CD14-positive monocyte (primary cell): ENCODE results near the gene DNAJC7. TPM values are rescaled to one million over a fixed set of nuclear protein-coding genes. Genes with fewer than 3 reads are reported as not detected.

Experiments used
- DNase-seq, 3 donors: peaks; one replicate each; pipeline ENCODE4 v3.0.0-alpha.2; 2011 to 2022
- H2AFZ ChIP-seq: 2 replicates; pipeline ENCODE4 v1.6.0; 2012; ENCODE audit warnings: mild to moderate bottlenecking, low read depth, low read length, inconsistent platforms; ENCODE audit not compliant: insufficient read depth, poor library complexity, severe bottlenecking
- H3K27ac ChIP-seq, 2 donors: 1 replicate in 1 of 2; 2 replicates in 1 of 2; pipeline ENCODE4 v1.5.1; 2012 to 2013; ENCODE audit warnings: low read length in 2 of 2, control low read depth in 1 of 2, inconsistent platforms in 1 of 2, low read depth in 1 of 2, mild to moderate bottlenecking in 1 of 2
- H3K27me3 ChIP-seq, 2 donors: one replicate each; pipeline versions ENCODE4 v1.6.0 to v1.6.1; 2011 to 2013; ENCODE audit warnings: low read length in 2 of 2; ENCODE audit not compliant: control insufficient read depth in 2 of 2, insufficient read depth in 2 of 2
- H3K36me3 ChIP-seq, 2 donors: replicated peaks in 1 of 2; 1 replicate in 1 of 2; 2 replicates in 1 of 2; pipeline versions ENCODE4 v1.5.1 to v1.6.1; 2012 to 2013; ENCODE audit warnings: low read length in 2 of 2, control low read depth in 1 of 2, inconsistent platforms in 1 of 2, mild to moderate bottlenecking in 1 of 2; ENCODE audit not compliant: insufficient read depth in 2 of 2, control insufficient read depth in 1 of 2
- H3K4me1 ChIP-seq, 2 donors: 1 replicate in 1 of 2; 2 replicates in 1 of 2; pipeline versions ENCODE4 v1.5.1 to v1.6.1; 2012 to 2013; ENCODE audit warnings: low read length in 2 of 2, control low read depth in 1 of 2, inconsistent platforms in 1 of 2, mild to moderate bottlenecking in 1 of 2, moderate library complexity in 1 of 2; ENCODE audit not compliant: insufficient read depth in 2 of 2, control insufficient read depth in 1 of 2
- H3K4me2 ChIP-seq: replicated peaks from 2 replicates; pipeline ENCODE3; 2012; ENCODE audit warnings: low read length, moderate library complexity, mild to moderate bottlenecking; ENCODE audit not compliant: poor library complexity, severe bottlenecking; ENCODE audit errors: extremely low read depth
- H3K4me3 ChIP-seq, 3 experiments: fragments of 200-600 bp in 1 of 3; sonication (generic) in 1 of 3; replicated peaks in 1 of 3; 1 replicate in 2 of 3; 2 replicates in 1 of 3; pipeline ENCODE4 v1.5.1; 2011 to 2013; ENCODE audit warnings: low read length in 3 of 3, mild to moderate bottlenecking in 3 of 3, control low read depth in 2 of 3, low read depth in 2 of 3, inconsistent platforms in 1 of 3, moderate library complexity in 1 of 3
- H3K79me2 ChIP-seq: 2 replicates; pipeline ENCODE4 v1.6.0; 2012; ENCODE audit warnings: mild to moderate bottlenecking, control low read depth, inconsistent platforms, low read length, moderate library complexity; ENCODE audit not compliant: insufficient read depth
- H3K9ac ChIP-seq: 2 replicates; pipeline ENCODE4 v1.6.0; 2017; ENCODE audit warnings: low read length, mild to moderate bottlenecking; ENCODE audit not compliant: insufficient read depth, poor library complexity, severe bottlenecking
- H3K9me3 ChIP-seq, 2 donors: replicated peaks in 1 of 2; 1 replicate in 1 of 2; 2 replicates in 1 of 2; pipeline versions ENCODE4 v1.5.1 to v1.6.1; 2012 to 2013; ENCODE audit warnings: low read length in 2 of 2, control low read depth in 1 of 2; ENCODE audit not compliant: control insufficient read depth in 1 of 2, insufficient read depth in 1 of 2
- H4K20me1 ChIP-seq: 2 replicates; pipeline ENCODE4 v1.6.0; 2012; ENCODE audit warnings: mild to moderate bottlenecking, low read length, control low read depth, moderate library complexity; ENCODE audit not compliant: insufficient read depth
- H3K27ac Mint-ChIP-seq, 7 donors: one replicate each; pipeline ENCODE4 v1.8.0; 2020; ENCODE audit warnings: mild to moderate bottlenecking in 7 of 7, mixed read lengths in 7 of 7, moderate library complexity in 6 of 7, inconsistent platforms in 2 of 7
- H3K27me3 Mint-ChIP-seq, 3 donors: one replicate each; pipeline ENCODE4 v1.8.0; 2021 to 2022; ENCODE audit warnings: low read depth in 3 of 3, mild to moderate bottlenecking in 3 of 3, mixed read lengths in 3 of 3, moderate library complexity in 3 of 3, inconsistent platforms in 1 of 3
- H3K36me3 Mint-ChIP-seq, 2 donors: one replicate each; pipeline ENCODE4 v1.8.0; 2020; ENCODE audit warnings: mixed read lengths in 2 of 2, inconsistent platforms in 1 of 2, mild to moderate bottlenecking in 1 of 2
- H3K4me1 Mint-ChIP-seq: one replicate; pipeline ENCODE4 v1.8.0; 2020; ENCODE audit warnings: mild to moderate bottlenecking, mixed read lengths
- H3K4me3 Mint-ChIP-seq, 2 donors: one replicate each; pipeline ENCODE4 v1.8.0; 2020; ENCODE audit warnings: mild to moderate bottlenecking in 2 of 2, mixed read lengths in 2 of 2, moderate library complexity in 1 of 2
- H3K9me3 Mint-ChIP-seq, 7 donors: one replicate each; pipeline ENCODE4 v1.8.0; 2020 to 2022; ENCODE audit warnings: mixed read lengths in 7 of 7, mild to moderate bottlenecking in 6 of 7, moderate library complexity in 6 of 7, inconsistent platforms in 2 of 7
- WGBS: methylation state at CpG from one replicate; pipeline ENCODE4 v1.1.5; 2013; ENCODE audit warnings: missing lambda C conversion rate; ENCODE audit not compliant: insufficient coverage; 5-methylcytosine and 5-hydroxymethylcytosine counted together
- intact Hi-C, 2 donors: fragments of 100-400 bp; cut with micrococcal nuclease; formaldehyde crosslinking; loops; one replicate each; pipeline versions ENCODE4 v1.15.0 to v1.15.1; 2023
- polyA plus RNA-seq, 3 donors: library from polyadenylated mRNA; depleted of rRNA in 1 of 3; unstranded in 2 of 3; stranded (reverse) in 1 of 3; fragments of 300-500 nt in 2 of 3; fragments of >200 nt in 1 of 3; fragmentation: Illumina TruSeq in 2 of 3; gene quantifications; 1 replicate in 2 of 3; 2 replicates in 1 of 3; pipeline ENCODE4 v1.2.3, GENCODE V29; 2012 to 2021
- TF ChIP-seq, protein P1 (sequence below): fragments of 200-600 bp; IDR thresholded peaks from one replicate; pipeline ENCODE4 v1.8.0; 2022; ENCODE audit warnings: antibody characterized with exemption, mild to moderate bottlenecking

The DNAJC7 gene
- polyA plus RNA-seq, 3 donors, result 29.1 to 79.7 (median 59.6) TPM

DNA sequence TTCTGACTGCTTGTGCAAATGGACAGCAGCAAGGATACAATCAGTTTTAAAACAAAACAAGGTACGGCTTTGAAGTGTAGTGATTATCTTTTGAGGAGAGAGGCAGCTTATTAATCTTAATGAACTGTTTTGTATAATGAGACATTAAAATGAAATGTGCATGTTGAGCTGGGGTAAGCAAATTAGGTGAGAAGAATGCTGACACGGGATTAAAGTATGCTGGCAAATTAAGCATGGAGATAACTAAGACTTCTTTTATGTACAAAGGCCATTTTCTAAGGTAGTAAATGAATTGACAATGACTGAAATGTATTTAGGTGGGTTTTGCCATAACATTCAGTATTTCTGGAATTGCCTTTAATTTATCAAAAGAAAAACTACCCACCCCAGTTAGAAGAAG lies 18.7 kb downstream of the DNAJC7 start:
- H3K9me3 ChIP-seq, result no peaks in the 10 kb centered on the region
- peaks cover 75% of the 10 kb centered on the region for H3K79me2 ChIP-seq
- no peak for DNase-seq
- no peak overlapping the region for H2AFZ ChIP-seq
- no peak overlapping the region for H3K27ac ChIP-seq
- H3K27ac Mint-ChIP-seq, result peak overlapping the region in 2 of 7 donors; percentile 5 to 13
- peaks cover 90% of the 10 kb centered on the region for H4K20me1 ChIP-seq
- no peak overlapping the region for H3K4me2 ChIP-seq
- no CpG with 5 or more reads among the region's 2 CpGs for WGBS
- H3K9me3 Mint-ChIP-seq, result no peaks in the 10 kb centered on the region
- H3K4me1 ChIP-seq, result peaks cover 3 to 20% of the 10 kb centered on the region in 2 donors
- TF ChIP-seq, protein P1, sequence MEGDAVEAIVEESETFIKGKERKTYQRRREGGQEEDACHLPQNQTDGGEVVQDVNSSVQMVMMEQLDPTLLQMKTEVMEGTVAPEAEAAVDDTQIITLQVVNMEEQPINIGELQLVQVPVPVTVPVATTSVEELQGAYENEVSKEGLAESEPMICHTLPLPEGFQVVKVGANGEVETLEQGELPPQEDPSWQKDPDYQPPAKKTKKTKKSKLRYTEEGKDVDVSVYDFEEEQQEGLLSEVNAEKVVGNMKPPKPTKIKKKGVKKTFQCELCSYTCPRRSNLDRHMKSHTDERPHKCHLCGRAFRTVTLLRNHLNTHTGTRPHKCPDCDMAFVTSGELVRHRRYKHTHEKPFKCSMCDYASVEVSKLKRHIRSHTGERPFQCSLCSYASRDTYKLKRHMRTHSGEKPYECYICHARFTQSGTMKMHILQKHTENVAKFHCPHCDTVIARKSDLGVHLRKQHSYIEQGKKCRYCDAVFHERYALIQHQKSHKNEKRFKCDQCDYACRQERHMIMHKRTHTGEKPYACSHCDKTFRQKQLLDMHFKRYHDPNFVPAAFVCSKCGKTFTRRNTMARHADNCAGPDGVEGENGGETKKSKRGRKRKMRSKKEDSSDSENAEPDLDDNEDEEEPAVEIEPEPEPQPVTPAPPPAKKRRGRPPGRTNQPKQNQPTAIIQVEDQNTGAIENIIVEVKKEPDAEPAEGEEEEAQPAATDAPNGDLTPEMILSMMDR, result no peak
- no peak overlapping the region for H3K4me3 ChIP-seq
- peaks cover 79 to 93% of the 10 kb centered on the region in 2 donors for H3K36me3 Mint-ChIP-seq
- H3K27me3 Mint-ChIP-seq, result no peaks in the 10 kb centered on the region
- H3K4me1 Mint-ChIP-seq, result peaks cover 31% of the 10 kb centered on the region
- H3K9ac ChIP-seq, result no peak overlapping the region
- H3K27me3 ChIP-seq, result no peaks in the 10 kb centered on the region
- no peak overlapping the region for H3K4me3 Mint-ChIP-seq
- H3K36me3 ChIP-seq, result peaks cover 79 to 98% of the 10 kb centered on the region in 2 donors
- intact Hi-C loops, result no loop called here

DNA sequence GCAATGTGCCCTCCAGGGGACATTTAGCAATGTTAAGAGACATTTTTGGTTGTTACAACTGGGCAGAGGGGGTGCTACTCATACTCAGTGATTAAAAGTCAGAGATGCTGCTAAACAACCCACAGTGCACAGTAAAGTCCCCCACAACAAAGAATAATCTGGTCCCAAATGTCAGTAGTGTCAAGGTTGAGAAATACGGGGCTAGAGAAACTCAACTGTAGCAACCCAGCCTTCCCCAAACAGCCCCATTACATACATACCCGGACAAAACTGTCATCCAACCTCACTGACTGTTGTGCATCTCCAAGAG lies 20.4 kb downstream of the DNAJC7 start:
- H3K4me2 ChIP-seq, result no peak overlapping the region
- Mint-ChIP-seq H3K36me3 (peaks cover 79 to 99% of the 10 kb centered on the region in 2 donors), H3K27ac (peak overlapping the region in 2 of 7 donors; percentile 0 to 32)

More for the DNA sequence above, 20.4 kb downstream of the DNAJC7 start:
- Histone ChIP-seq H2AFZ (no peak overlapping the region), H3K4me1 (peaks cover 3 to 7% of the 10 kb centered on the region in 2 donors), H3K27ac (no peak overlapping the region), H3K4me3 (no peak overlapping the region), H3K36me3 (peaks cover 90 to 98% of the 10 kb centered on the region in 2 donors), H3K9me3 (no peaks in the 10 kb centered on the region), H3K79me2 (peaks cover 64% of the 10 kb centered on the region), H3K27me3 (no peaks in the 10 kb centered on the region), H3K9ac (no peak overlapping the region), H4K20me1 (peaks cover 86% of the 10 kb centered on the region)
- H3K27me3 Mint-ChIP-seq, result peaks cover 0 to 1% (median 0%) of the 10 kb centered on the region in 3 donors
- peaks cover 15% of the 10 kb centered on the region for H3K4me1 Mint-ChIP-seq
- WGBS, result no CpG with 5 or more reads among the region's 2 CpGs
- H3K9me3 Mint-ChIP-seq, result no peaks in the 10 kb centered on the region
- no peak overlapping the region for H3K4me3 Mint-ChIP-seq
- no peak for DNase-seq
- TF ChIP-seq, protein P1, result no peak
- intact Hi-C loops, result no loop called here
